SH-SY5Y (cell line): Measurements from ENCODE around the gene KRT83.

Experiments
- GATA2 ChIP-seq: IDR thresholded peaks from 2 replicates; pipeline ENCODE4 v1.6.1; 2011; ENCODE audit warnings: mild to moderate bottlenecking, low read depth, low read length
- GATA3 ChIP-seq: IDR thresholded peaks from 2 replicates; pipeline ENCODE4 v1.6.1; 2011; ENCODE audit warnings: low read depth, mild to moderate bottlenecking, low read length, moderate library complexity

- TF ChIP-seq GATA2 (no peak), GATA3 (no peak)
These were observed 30.2 kb upstream of the KRT83 start for GRCh38 chr12:52351196-52352059.
